ENCODE results near the gene GFY.

DNA sequence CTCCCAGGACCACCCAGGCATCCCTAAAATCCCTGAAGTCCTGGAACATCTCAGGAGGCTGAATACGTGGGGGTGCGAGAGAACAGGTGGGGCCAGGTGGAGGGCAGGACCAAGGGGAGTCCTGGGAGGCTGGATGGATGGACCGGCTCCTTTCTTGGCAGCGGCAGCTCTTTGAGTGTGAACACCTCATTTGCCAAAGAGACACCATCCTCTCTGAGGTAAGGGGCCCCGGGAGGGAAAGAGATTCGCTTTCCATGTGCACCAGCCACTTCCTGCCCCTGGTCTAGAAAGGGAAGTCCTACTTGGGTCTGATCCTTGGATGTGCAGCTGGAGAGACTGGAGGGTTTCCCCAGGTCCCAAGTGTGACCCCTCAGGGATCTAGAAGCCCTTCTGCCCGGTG, 18.1 kb upstream of the GFY start:
- TF ChIP-seq CTCF (IDR thresholded peaks at IDR 0.05; ENCODE audit: insufficient read depth, low read length, poor library complexity, severe bottlenecking) (no peak), EZH2phosphoT487 (conservative IDR thresholded peaks at IDR 0.05; ENCODE audit: low read length) (no peak)

Measured in SU-DHL-6 (cell line).